ENCODE measurements around the gene TBC1D17.

DNA sequence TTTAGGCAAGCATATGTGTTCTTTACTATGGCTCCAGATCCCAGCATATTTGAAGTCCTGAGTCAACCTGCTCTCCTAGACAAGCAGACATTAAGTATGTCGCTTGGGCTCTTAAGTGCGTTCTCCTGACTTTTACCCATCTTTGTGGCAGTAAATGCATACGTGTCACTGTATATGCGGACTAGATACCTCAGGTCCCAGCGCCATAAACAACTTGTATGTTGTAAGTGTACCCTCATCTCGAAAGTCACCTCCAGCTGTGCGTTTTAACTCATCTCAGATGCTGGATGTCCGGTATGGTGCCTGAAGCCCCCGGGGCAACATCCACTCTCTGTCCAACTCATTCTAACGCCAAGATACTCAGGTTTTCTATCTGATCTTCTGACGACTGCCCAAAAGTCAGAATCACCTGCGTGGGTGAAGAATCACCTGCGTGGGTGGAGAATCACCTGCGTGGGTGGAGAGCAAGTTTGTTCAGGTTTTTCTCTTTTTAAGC, 24.8 kb upstream of the TBC1D17 start:
- TF ChIP-seq EZH2 (IDR thresholded peaks at IDR 0.05; ENCODE audit: low read depth) = no peak
- TF ChIP-seq, protein P1, sequence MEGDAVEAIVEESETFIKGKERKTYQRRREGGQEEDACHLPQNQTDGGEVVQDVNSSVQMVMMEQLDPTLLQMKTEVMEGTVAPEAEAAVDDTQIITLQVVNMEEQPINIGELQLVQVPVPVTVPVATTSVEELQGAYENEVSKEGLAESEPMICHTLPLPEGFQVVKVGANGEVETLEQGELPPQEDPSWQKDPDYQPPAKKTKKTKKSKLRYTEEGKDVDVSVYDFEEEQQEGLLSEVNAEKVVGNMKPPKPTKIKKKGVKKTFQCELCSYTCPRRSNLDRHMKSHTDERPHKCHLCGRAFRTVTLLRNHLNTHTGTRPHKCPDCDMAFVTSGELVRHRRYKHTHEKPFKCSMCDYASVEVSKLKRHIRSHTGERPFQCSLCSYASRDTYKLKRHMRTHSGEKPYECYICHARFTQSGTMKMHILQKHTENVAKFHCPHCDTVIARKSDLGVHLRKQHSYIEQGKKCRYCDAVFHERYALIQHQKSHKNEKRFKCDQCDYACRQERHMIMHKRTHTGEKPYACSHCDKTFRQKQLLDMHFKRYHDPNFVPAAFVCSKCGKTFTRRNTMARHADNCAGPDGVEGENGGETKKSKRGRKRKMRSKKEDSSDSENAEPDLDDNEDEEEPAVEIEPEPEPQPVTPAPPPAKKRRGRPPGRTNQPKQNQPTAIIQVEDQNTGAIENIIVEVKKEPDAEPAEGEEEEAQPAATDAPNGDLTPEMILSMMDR (conservative IDR thresholded peaks at IDR 0.05) = no peak
